Lower leg skin (tissue), 3 donors: ENCODE measurements around the gene TAC3.

Experiments
- POLR2A ChIP-seq, 2 donors: fragments of 450-650 bp; IDR thresholded peaks; one replicate each; pipeline ENCODE4 v1.6.1; 2016 to 2017; ENCODE audit warnings: antibody characterized with exemption in 2 of 2, mild to moderate bottlenecking in 1 of 2, moderate library complexity in 1 of 2
- TF ChIP-seq, protein P1 (sequence below), 3 donors: fragments of 450-650 bp; IDR thresholded peaks; one replicate each; pipeline ENCODE4 v1.5.1; 2016; ENCODE audit warnings: antibody characterized with exemption in 3 of 3, mild to moderate bottlenecking in 3 of 3, moderate library complexity in 2 of 3

- TF ChIP-seq, protein P1, sequence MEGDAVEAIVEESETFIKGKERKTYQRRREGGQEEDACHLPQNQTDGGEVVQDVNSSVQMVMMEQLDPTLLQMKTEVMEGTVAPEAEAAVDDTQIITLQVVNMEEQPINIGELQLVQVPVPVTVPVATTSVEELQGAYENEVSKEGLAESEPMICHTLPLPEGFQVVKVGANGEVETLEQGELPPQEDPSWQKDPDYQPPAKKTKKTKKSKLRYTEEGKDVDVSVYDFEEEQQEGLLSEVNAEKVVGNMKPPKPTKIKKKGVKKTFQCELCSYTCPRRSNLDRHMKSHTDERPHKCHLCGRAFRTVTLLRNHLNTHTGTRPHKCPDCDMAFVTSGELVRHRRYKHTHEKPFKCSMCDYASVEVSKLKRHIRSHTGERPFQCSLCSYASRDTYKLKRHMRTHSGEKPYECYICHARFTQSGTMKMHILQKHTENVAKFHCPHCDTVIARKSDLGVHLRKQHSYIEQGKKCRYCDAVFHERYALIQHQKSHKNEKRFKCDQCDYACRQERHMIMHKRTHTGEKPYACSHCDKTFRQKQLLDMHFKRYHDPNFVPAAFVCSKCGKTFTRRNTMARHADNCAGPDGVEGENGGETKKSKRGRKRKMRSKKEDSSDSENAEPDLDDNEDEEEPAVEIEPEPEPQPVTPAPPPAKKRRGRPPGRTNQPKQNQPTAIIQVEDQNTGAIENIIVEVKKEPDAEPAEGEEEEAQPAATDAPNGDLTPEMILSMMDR (IDR thresholded peaks at IDR 0.05): no peak
- TF ChIP-seq POLR2A (IDR thresholded peaks at IDR 0.05): no peak
Observed at GRCh38 chr12:57048423-57049118, 32.2 kb upstream of the TAC3 start.
